Coronary artery (tissue), 2 donors: ENCODE results near the gene PRUNE2.
A peak's percentile ranks its signal among the peaks of the same experiment; 100 is the strongest.

Source experiments
- DNase-seq: peaks from one replicate; pipeline ENCODE4 v3.0.0-alpha.2; 2017; ENCODE audit warnings: low spot score
- H3K27ac ChIP-seq, 2 donors: fragments of 200-600 bp; sonication (generic); one replicate each; pipeline ENCODE4 v1.5.1; 2016 to 2019
- H3K4me3 ChIP-seq: fragments of 200-600 bp; sonication (generic); 2 replicates; pipeline ENCODE4 v1.5.1; 2016; ENCODE audit warnings: mild to moderate bottlenecking, moderate library complexity
- CTCF ChIP-seq: fragments of 200-600 bp; sonication (generic); IDR thresholded peaks from one replicate; pipeline ENCODE4 v1.5.1; 2019; ENCODE audit warnings: antibody characterized with exemption

PRUNE2 gene

DNA sequence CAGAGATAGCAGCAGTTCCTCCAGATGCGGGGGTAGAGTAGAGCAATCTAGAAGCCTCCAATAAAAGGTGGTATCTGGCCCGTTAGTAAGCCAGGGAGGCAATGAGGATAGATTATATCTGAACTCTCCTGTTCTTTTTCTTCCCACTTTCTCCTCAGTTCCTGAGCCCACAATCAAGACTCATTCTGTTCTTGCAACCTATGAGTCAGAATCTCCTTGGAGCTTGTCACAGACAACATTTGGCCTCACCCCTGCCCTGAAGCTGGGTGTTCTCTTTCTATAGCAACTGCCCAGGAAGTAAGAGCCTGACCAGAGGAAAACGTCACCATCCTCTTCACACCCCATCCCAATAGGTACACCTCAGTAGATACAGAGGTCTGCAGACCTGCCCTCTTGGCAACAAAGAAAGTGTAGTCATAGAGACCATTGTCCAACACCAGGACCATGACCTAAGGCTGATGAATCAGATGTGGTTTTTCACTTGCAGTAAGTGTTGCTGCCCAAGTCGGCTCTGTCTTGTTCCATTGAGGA, 218.0 kb downstream of the PRUNE2 start:
- TF ChIP-seq CTCF: no peak
- Histone ChIP-seq H3K27ac (peak overlapping the region; percentile 13 to 70), H3K4me3 (no peak overlapping the region)
- DNase-seq: peak; percentile 79

DNA sequence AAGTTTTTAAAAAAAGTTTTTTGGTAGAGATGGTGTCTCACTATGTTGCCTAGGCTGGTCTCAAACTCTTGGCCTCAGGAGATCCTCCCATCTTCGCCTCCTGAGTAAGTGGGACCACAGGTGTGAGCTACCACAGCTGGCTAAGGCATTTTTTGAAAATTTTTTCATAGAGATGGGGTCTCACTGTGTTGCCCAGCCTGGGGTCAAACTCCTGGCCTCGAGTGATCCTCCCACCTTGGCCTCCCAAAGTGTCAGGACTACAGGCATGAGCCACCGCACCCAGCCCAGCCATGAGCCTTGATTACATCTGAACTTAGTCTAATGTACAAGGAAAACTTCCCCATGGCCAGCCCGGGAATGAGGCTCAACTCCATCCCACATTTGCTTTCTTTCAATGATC, 219.2 kb downstream of the PRUNE2 start:
- H3K27ac ChIP-seq: peak overlapping the region in 1 of 2 donors; percentile 4
- no peak for DNase-seq
- H3K4me3 ChIP-seq: no peak overlapping the region
- no peak for TF ChIP-seq CTCF

DNA sequence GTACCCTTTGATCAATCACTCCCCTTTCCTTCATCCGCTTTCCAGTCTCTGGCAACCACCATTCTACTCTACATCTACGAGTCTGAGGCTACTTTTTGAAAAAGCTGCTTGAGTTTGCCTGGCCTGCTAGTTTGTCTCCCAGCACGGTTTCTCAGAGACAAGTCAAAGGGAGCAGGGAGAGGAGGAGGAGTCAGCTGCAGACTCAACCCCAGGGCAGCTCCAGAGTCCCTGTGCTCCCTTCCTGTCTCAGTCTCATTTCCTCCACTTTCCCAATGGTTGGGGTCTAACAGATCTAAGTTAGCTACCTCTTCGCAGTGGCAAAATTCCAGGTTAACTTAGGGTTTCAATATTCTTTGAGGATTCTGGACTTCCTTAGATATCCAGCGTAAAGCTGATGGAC, 221.7 kb downstream of the PRUNE2 start:
- H3K27ac ChIP-seq: no peak overlapping the region
- DNase-seq: no peak
- no peak for TF ChIP-seq CTCF
- no peak overlapping the region for H3K4me3 ChIP-seq

GRCh38 chr9:76681556-76681955, 224.4 kb downstream of the PRUNE2 start:
- no peak for DNase-seq
- no peak overlapping the region for H3K4me3 ChIP-seq
- H3K27ac ChIP-seq: no peak overlapping the region
- no peak for TF ChIP-seq CTCF

DNA sequence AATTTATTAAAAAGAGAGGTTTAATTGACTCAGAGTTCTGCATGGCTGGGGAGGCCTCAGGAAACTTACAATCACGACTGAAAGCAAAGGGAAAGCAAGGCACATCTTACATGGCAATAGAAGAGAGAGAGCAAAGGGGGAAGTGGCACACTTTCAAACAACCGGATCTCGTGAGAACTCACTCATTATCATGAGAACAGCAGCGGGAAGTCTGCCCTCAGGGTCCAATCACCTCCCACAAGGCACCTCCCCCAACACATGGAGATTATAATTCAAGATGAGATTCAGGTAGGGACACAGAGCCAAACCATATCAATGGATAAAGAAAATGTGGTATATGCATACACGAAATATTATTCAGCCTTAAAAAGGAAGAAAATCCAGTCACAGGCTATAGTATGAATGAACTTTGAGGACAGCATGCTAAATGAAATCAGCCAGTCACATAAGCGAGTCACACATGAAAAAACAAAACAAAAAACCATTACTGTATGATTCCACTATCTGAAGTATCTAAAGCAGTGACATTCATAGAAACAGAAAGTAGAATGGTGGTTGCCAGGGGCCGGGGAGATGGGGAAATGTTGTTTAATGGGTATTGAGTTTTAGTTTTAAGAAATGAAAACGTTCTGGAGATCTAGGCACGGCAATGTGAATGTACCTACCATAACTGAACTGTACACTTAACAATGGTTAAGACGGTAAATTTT, 225.0 kb downstream of the PRUNE2 start:
- Histone ChIP-seq H3K4me3 (no peak overlapping the region), H3K27ac (no peak overlapping the region)
- no peak for TF ChIP-seq CTCF
- no peak for DNase-seq

GRCh38 chr9:76677481-76678055, 228.3 kb downstream of the PRUNE2 start:
- no peak overlapping the region for H3K4me3 ChIP-seq
- peak overlapping the region in 1 of 2 donors; percentile 49 for H3K27ac ChIP-seq
- no peak for DNase-seq
- TF ChIP-seq CTCF: no peak

- Histone ChIP-seq H3K27ac (no peak overlapping the region), H3K4me3 (no peak overlapping the region)
- no peak for DNase-seq
- TF ChIP-seq CTCF: no peak
Measured at GRCh38 chr9:76676857-76677256, 229.1 kb downstream of the PRUNE2 start.
